GM23338 (cell line): Measurements from ENCODE around the gene YIF1A. TPM values are rescaled to one million over a fixed set of nuclear protein-coding genes. Genes with fewer than 3 reads are reported as not detected.

Source experiments
- ATAC-seq: fragments of 200-7000 bp; cut with Tn5 transposase; 3 replicates; pipeline ENCODE4 v1.9.1; 2020
- DNase-seq: peaks from one replicate; pipeline ENCODE4 v3.0.0-alpha.2; 2015; ENCODE audit warnings: low spot score
- H2AFZ ChIP-seq: fragments of 200-600 bp; sonication (generic); 2 replicates; pipeline ENCODE4 v1.8.0; 2016; ENCODE audit warnings: antibody characterized with exemption, mild to moderate bottlenecking, moderate library complexity
- H3F3A ChIP-seq: fragments of 200-600 bp; sonication (generic); replicated peaks from 2 replicates; pipeline ENCODE4 v1.8.0; 2017; ENCODE audit warnings: antibody characterized with exemption, mixed run types, low read depth
- H3K27ac ChIP-seq: fragments of 200-600 bp; sonication (generic); 2 replicates; pipeline ENCODE4 v1.6.1; 2016; ENCODE audit warnings: low read depth
- H3K27me3 ChIP-seq: fragments of 200-600 bp; sonication (generic); 2 replicates; pipeline ENCODE4 v1.8.0; 2016; ENCODE audit warnings: mild to moderate bottlenecking, mixed run types, moderate library complexity; ENCODE audit not compliant: insufficient read depth
- H3K36me3 ChIP-seq: fragments of 200-600 bp; sonication (generic); 2 replicates; pipeline ENCODE4 v1.8.0; 2016; ENCODE audit warnings: mild to moderate bottlenecking; ENCODE audit not compliant: insufficient read depth
- H3K4me1 ChIP-seq: fragments of 200-600 bp; sonication (generic); 2 replicates; pipeline ENCODE4 v1.8.0; 2016; ENCODE audit warnings: mild to moderate bottlenecking, moderate library complexity; ENCODE audit not compliant: insufficient read depth
- H3K4me2 ChIP-seq: fragments of 200-600 bp; sonication (generic); 2 replicates; pipeline ENCODE4 v1.7.1; 2017; ENCODE audit warnings: mixed run types
- H3K4me3 ChIP-seq: fragments of 200-600 bp; sonication (generic); 2 replicates; pipeline ENCODE4 v1.6.1; 2016; ENCODE audit warnings: mixed run types
- H3K79me2 ChIP-seq: fragments of 200-600 bp; sonication (generic); replicated peaks from 2 replicates; pipeline ENCODE4 v1.8.0; 2017; ENCODE audit warnings: mild to moderate bottlenecking; ENCODE audit not compliant: insufficient read depth
- H3K9me2 ChIP-seq: fragments of 200-600 bp; sonication (generic); 2 replicates; pipeline ENCODE4 v1.8.0; 2017; ENCODE audit not compliant: insufficient read depth
- H4K20me1 ChIP-seq: fragments of 200-600 bp; sonication (generic); replicated peaks from 2 replicates; pipeline ENCODE4 v1.8.0; 2017; ENCODE audit warnings: mild to moderate bottlenecking; ENCODE audit not compliant: insufficient read depth
- H3K27ac Mint-ChIP-seq: 2 replicates; pipeline ENCODE4 v1.8.0; 2020; ENCODE audit warnings: inconsistent platforms, mild to moderate bottlenecking, moderate library complexity, mixed read lengths
- H3K27me3 Mint-ChIP-seq: 3 replicates; pipeline ENCODE4 v1.8.0; 2022; ENCODE audit warnings: low read depth, mild to moderate bottlenecking, moderate library complexity, mixed read lengths, inconsistent platforms; ENCODE audit not compliant: insufficient read depth, poor library complexity
- H3K36me3 Mint-ChIP-seq: 3 replicates; pipeline ENCODE4 v1.8.0; 2021; ENCODE audit warnings: low read depth, mild to moderate bottlenecking, inconsistent platforms, moderate library complexity, mixed read lengths
- H3K4me1 Mint-ChIP-seq: 3 replicates; pipeline ENCODE4 v1.8.0; 2020; ENCODE audit warnings: mild to moderate bottlenecking, inconsistent platforms, mixed read lengths
- H3K4me3 Mint-ChIP-seq: 3 replicates; pipeline ENCODE4 v1.8.0; 2021; ENCODE audit warnings: moderate library complexity, mild to moderate bottlenecking, inconsistent platforms, mixed read lengths
- H3K9me3 Mint-ChIP-seq: 3 replicates; pipeline ENCODE4 v1.8.0; 2020; ENCODE audit warnings: moderate library complexity, mild to moderate bottlenecking, inconsistent platforms, mixed read lengths
- EZH2phosphoT487 ChIP-seq: fragments of 200-600 bp; sonication (generic); IDR thresholded peaks from one replicate; pipeline ENCODE4 v1.8.1; 2018; ENCODE audit warnings: antibody characterized with exemption; ENCODE audit not compliant: unreplicated experiment
- JUNB ChIP-seq: IDR thresholded peaks from one replicate; pipeline ENCODE4 v1.6.1; 2016; ENCODE audit warnings: antibody characterized with exemption; ENCODE audit not compliant: unreplicated experiment
- POLR2AphosphoS5 ChIP-seq: IDR thresholded peaks from 2 replicates; pipeline ENCODE4 v1.6.1; 2016; ENCODE audit warnings: antibody characterized with exemption, low read depth
- REST ChIP-seq: IDR thresholded peaks from one replicate; pipeline ENCODE4 v1.6.1; 2018; ENCODE audit warnings: antibody characterized with exemption; ENCODE audit not compliant: unreplicated experiment
- ZNF462 ChIP-seq: fragments of 250-450 bp; sonication (Bioruptor Pico); IDR thresholded peaks from 2 replicates; pipeline ENCODE4 v1.5.0; 2020; ENCODE audit warnings: mild to moderate bottlenecking, moderate library complexity
- polyA plus RNA-seq: library from polyadenylated mRNA; unstranded; fragments of >200 nt; fragmentation: Nextera tagmentation; extraction: Ambion mirVana; gene quantifications from 2 replicates; pipeline ENCODE4 v1.2.1, GENCODE V29; 2016
- total RNA-seq: library from RNA; depleted of rRNA; stranded (reverse); fragments of >200 nt; shearing (Covaris generic); gene quantifications from 2 replicates; pipeline ENCODE4 v1.2.3, GENCODE V29; 2014

YIF1A gene
- total and polyA plus RNA-seq, 2 experiments from 2014 or later = 75.6 to 87.0 TPM

- TF ChIP-seq JUNB = no peak
- no peak for TF ChIP-seq REST
- TF ChIP-seq EZH2phosphoT487 = no peak
- no peak for TF ChIP-seq POLR2AphosphoS5
Measured at GRCh38 chr11:66325263-66325671, 36.3 kb upstream of the YIF1A start (continued).

DNA sequence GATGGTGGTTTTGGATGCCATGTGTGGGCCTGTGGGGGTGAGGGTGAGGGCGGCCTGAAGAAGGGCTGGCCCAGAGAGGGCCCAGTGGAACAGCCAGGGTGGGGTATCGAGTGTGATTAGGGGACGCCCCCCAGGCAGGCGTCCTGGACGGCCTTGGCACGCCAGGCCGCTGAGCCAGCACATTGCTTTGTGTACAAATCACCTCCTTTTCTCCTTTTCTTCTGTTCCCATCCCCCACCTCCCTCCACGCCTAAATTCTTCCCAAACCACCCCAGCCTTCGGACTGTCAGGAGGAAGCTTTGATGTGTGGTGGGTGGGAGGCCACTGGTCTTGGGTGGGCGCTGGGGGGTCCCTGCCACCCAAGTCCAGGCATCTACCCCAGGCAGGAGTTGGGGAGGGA, 35.7 kb upstream of the YIF1A start:
- Mint-ChIP-seq H3K27me3 (peaks cover 25% of the 10 kb centered on the region), H3K4me1 (peaks cover 21% of the 10 kb centered on the region), H3K9me3 (peaks cover 8% of the 10 kb centered on the region; the same call in 2 of the 3 replicates), H3K27ac (no peak overlapping the region), H3K36me3 (peaks cover 6% of the 10 kb centered on the region), H3K4me3 (no peak overlapping the region)
- H2AFZ ChIP-seq = no peak overlapping the region
- H3K36me3 ChIP-seq = no peaks in the 10 kb centered on the region
- H4K20me1 ChIP-seq = no peaks in the 10 kb centered on the region
- peaks cover 5% of the 10 kb centered on the region; the same call in 1 of the 2 replicates for H3K4me1 ChIP-seq
- H3K79me2 ChIP-seq = no peaks in the 10 kb centered on the region
- ATAC-seq (no peak), DNase-seq (no peak)
- no peak overlapping the region for H3K4me3 ChIP-seq
- no peak for TF ChIP-seq ZNF462 (CRISPR knock-in tag)
- TF ChIP-seq REST = no peak
- no peak for TF ChIP-seq POLR2AphosphoS5
- no peak for TF ChIP-seq JUNB
- H3F3A ChIP-seq = no peaks in the 10 kb centered on the region
- H3K27ac ChIP-seq = no peak overlapping the region
- H3K9me2 ChIP-seq = no peaks in the 10 kb centered on the region
- no peak overlapping the region for H3K4me2 ChIP-seq
- H3K27me3 ChIP-seq = no peaks in the 10 kb centered on the region
